IMR-90 (cell line): Measurements from ENCODE around the gene DIP2A. TPM values are rescaled to one million over a fixed set of nuclear protein-coding genes. Genes with fewer than 3 reads are reported as not detected.
A peak's percentile ranks its signal among the peaks of the same experiment; 100 is the strongest.

Experiments
- ATAC-seq: fragments of 200-7000 bp; cut with Tn5 transposase; 2 replicates; pipeline ENCODE4 v1.9.1; 2020; ENCODE audit warnings: low read depth, mild to moderate bottlenecking, moderate library complexity
- BruUV-seq: library from RNA; stranded (reverse); fragments of 400-500 nt; replicated peaks from 2 replicates; lab custom pipeline; 2021; lab: Mats Ljungman, UMichigan
- CTCF ChIA-PET: fragments of 300-600 bp; formaldehyde crosslinking; extraction: SDS; loops from one replicate; lab custom pipeline; 2021; ENCODE audit warnings: antibody characterized with exemption; lab: Yijun Ruan, JAX
- POLR2A ChIA-PET: fragments of 300-600 bp; sonication (Branson Sonifier 250); formaldehyde crosslinking; loops from one replicate; lab custom pipeline; 2022; ENCODE audit warnings: antibody characterized with exemption; ENCODE audit not compliant: unreplicated experiment; lab: Charles Lee
- DNase-seq: peaks from one replicate; pipeline ENCODE4 v3.0.0; 2013
- H2AFZ ChIP-seq: replicated peaks from 2 replicates; pipeline ENCODE3; 2013; ENCODE audit warnings: low read length, mild to moderate bottlenecking; ENCODE audit not compliant: poor library complexity
- H2AK5ac ChIP-seq: 2 replicates; pipeline ENCODE4 v1.6.1; 2013; ENCODE audit warnings: low read depth, low read length, inconsistent platforms
- H2AK9ac ChIP-seq: replicated peaks from 2 replicates; pipeline ENCODE3; 2013; ENCODE audit warnings: mild to moderate bottlenecking, low read depth, low read length, moderate library complexity; ENCODE audit not compliant: poor library complexity
- H2BK120ac ChIP-seq: 2 replicates; pipeline ENCODE4 v1.6.1; 2013; ENCODE audit warnings: low read depth, low read length, inconsistent platforms
- H2BK15ac ChIP-seq: 3 replicates; pipeline ENCODE4 v1.6.1; 2013; ENCODE audit warnings: low read depth, low read length, inconsistent platforms
- H2BK20ac ChIP-seq: 2 replicates; pipeline ENCODE4 v1.6.1; 2013; ENCODE audit warnings: low read depth, mild to moderate bottlenecking, inconsistent platforms, low read length, moderate library complexity
- H2BK5ac ChIP-seq: 2 replicates; pipeline ENCODE4 v1.6.1; 2013; ENCODE audit warnings: mild to moderate bottlenecking, low read depth, low read length, inconsistent platforms; ENCODE audit not compliant: poor library complexity, severe bottlenecking
- H3K14ac ChIP-seq: replicated peaks from 2 replicates; pipeline ENCODE4 v1.6.1; 2013; ENCODE audit warnings: low read depth, low read length, inconsistent platforms
- H3K18ac ChIP-seq: 2 replicates; pipeline ENCODE4 v1.6.1; 2013; ENCODE audit warnings: low read depth, low read length, control low read depth
- H3K23ac ChIP-seq: 2 replicates; pipeline ENCODE4 v1.6.1; 2013; ENCODE audit warnings: low read depth, low read length, inconsistent platforms
- H3K27ac ChIP-seq: 2 replicates; pipeline ENCODE4 v1.5.1; 2013; ENCODE audit warnings: mild to moderate bottlenecking, control low read depth, low read length; ENCODE audit not compliant: insufficient read depth
- H3K27me3 ChIP-seq: 2 replicates; pipeline ENCODE4 v1.6.1; 2013; ENCODE audit warnings: low read length; ENCODE audit not compliant: control insufficient read depth, insufficient read depth
- H3K36me3 ChIP-seq: 2 replicates; pipeline ENCODE4 v1.6.1; 2013; ENCODE audit warnings: low read length, mixed read lengths; ENCODE audit not compliant: control insufficient read depth, insufficient read depth
- H3K4ac ChIP-seq: 2 replicates; pipeline ENCODE4 v1.6.1; 2013; ENCODE audit warnings: low read depth, low read length, inconsistent platforms
- H3K4me1 ChIP-seq: 2 replicates; pipeline ENCODE4 v1.6.1; 2013; ENCODE audit warnings: low read length, mixed read lengths; ENCODE audit not compliant: control insufficient read depth, insufficient read depth
- H3K4me2 ChIP-seq: 2 replicates; pipeline ENCODE4 v1.6.1; 2013; ENCODE audit warnings: low read depth, mild to moderate bottlenecking, control low read depth, low read length, moderate library complexity
- H3K4me3 ChIP-seq: 2 replicates; pipeline ENCODE4 v1.5.1; 2013; ENCODE audit warnings: low read depth, mild to moderate bottlenecking, control low read depth, low read length, moderate library complexity; ENCODE audit not compliant: insufficient read depth
- H3K56ac ChIP-seq: 2 replicates; pipeline ENCODE4 v1.6.1; 2013; ENCODE audit warnings: low read length, inconsistent platforms; ENCODE audit not compliant: insufficient read depth; ENCODE audit errors: extremely low read depth
- H3K79me1 ChIP-seq, 2 experiments: 2 replicates each; pipeline ENCODE4 v1.6.1; 2013; ENCODE audit warnings: low read length in 2 of 2, inconsistent platforms in 1 of 2, low read depth in 1 of 2
- H3K9ac ChIP-seq: 2 replicates; pipeline ENCODE4 v1.6.1; 2013; ENCODE audit warnings: low read depth, low read length, control low read depth
- H3K9me1 ChIP-seq: 2 replicates; pipeline ENCODE4 v1.6.1; 2013; ENCODE audit warnings: low read length, inconsistent platforms; ENCODE audit not compliant: insufficient read depth
- H3K9me3 ChIP-seq: 2 replicates; pipeline ENCODE4 v1.6.1; 2013; ENCODE audit warnings: low read length; ENCODE audit not compliant: control insufficient read depth, insufficient read depth
- H4K20me1 ChIP-seq: 2 replicates; pipeline ENCODE4 v1.6.1; 2013; ENCODE audit warnings: low read length, inconsistent platforms; ENCODE audit not compliant: insufficient read depth
- H4K5ac ChIP-seq: 2 replicates; pipeline ENCODE4 v1.6.1; 2013; ENCODE audit warnings: mild to moderate bottlenecking, low read depth, low read length, control low read depth
- H4K8ac ChIP-seq, 2 experiments: 2 replicates each; pipeline ENCODE4 v1.6.1; 2013; ENCODE audit warnings: low read depth in 2 of 2, low read length in 2 of 2, control low read depth in 1 of 2, inconsistent platforms in 1 of 2
- H4K91ac ChIP-seq: 2 replicates; pipeline ENCODE4 v1.6.1; 2013; ENCODE audit warnings: low read depth, low read length, inconsistent platforms; ENCODE audit not compliant: insufficient read depth
- MAZ ChIP-seq: IDR thresholded peaks from 2 replicates; pipeline ENCODE4 v1.6.1; 2012; ENCODE audit warnings: low read depth, mild to moderate bottlenecking, low read length, improper control_type of control experiment, moderate library complexity, borderline replicate concordance
- WGBS, 2 experiments: methylation state at CpG; one replicate each; pipeline versions ENCODE4 v1.1.5 to v1.1.7; 2013; ENCODE audit warnings: missing lambda C conversion rate in 2 of 2; ENCODE audit not compliant: insufficient read length in 1 of 2; ENCODE audit errors: extremely low coverage in 2 of 2; 5-methylcytosine and 5-hydroxymethylcytosine counted together
- dilution Hi-C: fragments of 300-500 bp; cut with HindIII; formaldehyde crosslinking; loops from one replicate; pipeline ENCODE4 v1.14.3; 2018; ENCODE audit warnings: low sequenced_read_pairs; ENCODE audit not compliant: unreplicated experiment
- in situ Hi-C: fragments of 300-500 bp; cut with MboI; formaldehyde crosslinking; loops from 3 replicates; pipeline ENCODE4 v1.14.3; 2019; ENCODE audit warnings: low sequenced_read_pairs, inconsistent platforms, mixed read lengths
- intact Hi-C: fragments of 100-400 bp; cut with micrococcal nuclease; formaldehyde crosslinking; loops from 2 replicates; pipeline ENCODE4 v1.10.0; 2022
- polyA plus RNA-seq, 3 experiments: library from polyadenylated mRNA; depleted of rRNA; stranded (reverse); fragments of >200 nt; gene quantifications; 2 replicates each; pipeline ENCODE4 v1.2.3, GENCODE V29; 2012; ENCODE audit warnings: low replicate concordance in 1 of 3
- total RNA-seq: library from RNA; depleted of rRNA; stranded (reverse); fragments of >200 nt; gene quantifications from 2 replicates; pipeline ENCODE4 v1.2.3, GENCODE V29; 2012

Gene DIP2A
- total and polyA plus RNA-seq, 2 of the 4 experiments (the other 2 are of a cell fraction): 17.9 to 24.3 TPM

GRCh38 chr21:46454142-46454541, 4.5 kb upstream of the DIP2A start:
- POLR2A ChIA-PET: no interaction called here

More at GRCh38 chr21:46454142-46454541, 4.5 kb upstream of the DIP2A start:
- Histone ChIP-seq H3K4ac (no peak overlapping the region), H3K56ac (no peak overlapping the region), H4K20me1 (no peaks in the 10 kb centered on the region; the same call in 1 of the 2 replicates), H3K9me3 (peaks cover 3% of the 10 kb centered on the region; the same call in 1 of the 2 replicates), H2AK5ac (no peak overlapping the region), H4K91ac (no peak overlapping the region), H3K9ac (no peak overlapping the region), H3K36me3 (no peaks in the 10 kb centered on the region), H2AFZ (no peak overlapping the region), H3K14ac (no peak overlapping the region), H3K23ac (no peak overlapping the region), H4K8ac (no peak overlapping the region), H2BK20ac (no peak overlapping the region), H3K9me1 (peaks cover 17% of the 10 kb centered on the region), H3K18ac (no peak overlapping the region), H3K79me1 (peaks cover 23 to 77% of the 10 kb centered on the region in 2 experiments), H3K27me3 (no peaks in the 10 kb centered on the region), H3K4me3 (no peak overlapping the region), H4K5ac (no peak overlapping the region), H3K27ac (no peak overlapping the region), H2AK9ac (no peak overlapping the region), H2BK5ac (no peak overlapping the region), H2BK15ac (no peak overlapping the region), H2BK120ac (no peak overlapping the region), H3K4me2 (no peak overlapping the region), H3K4me1 (peaks cover 24% of the 10 kb centered on the region)
- WGBS, 2 experiments: no CpG with 5 or more reads among the region's 3 CpGs
- ATAC-seq (no peak), DNase-seq (peak; percentile 34)
- TF ChIP-seq MAZ: no peak
- dilution Hi-C loops (no loop called here), intact Hi-C loops (no loop called here), in situ Hi-C loops (no loop called here)
- no TSS peak for BruUV-seq
- CTCF ChIA-PET: no interaction called here
